Natural killer cell (primary cell): ENCODE data around the gene RHOT2. TPM values are rescaled to one million over a fixed set of nuclear protein-coding genes. Genes with fewer than 3 reads are reported as not detected.
A peak's percentile ranks its signal among the peaks of the same experiment; 100 is the strongest.

ENCODE experiments used
- ATAC-seq, 3 donors: fragments of 150-1000 bp in 2 of 3; fragments of 200-7000 bp in 1 of 3; cut with Tn5 transposase; 1 replicate in 1 of 3; 2 replicates in 2 of 3; pipeline ENCODE4 v1.10.0; 2021; ENCODE audit warnings: mild to moderate bottlenecking in 2 of 3, moderate library complexity in 2 of 3
- DNase-seq, 2 donors: peaks; one replicate each; pipeline versions ENCODE4 v3.0.0 to v3.0.0-alpha.2; 2013 to 2021; ENCODE audit warnings: mixed read lengths in 1 of 2
- H3K27ac ChIP-seq: one replicate; pipeline ENCODE4 v1.5.1; 2013; ENCODE audit warnings: mild to moderate bottlenecking, low read length
- H3K27me3 ChIP-seq: one replicate; pipeline ENCODE4 v1.6.1; 2013; ENCODE audit warnings: low read length; ENCODE audit not compliant: control insufficient read depth, insufficient read depth
- H3K36me3 ChIP-seq: one replicate; pipeline ENCODE4 v1.6.1; 2013; ENCODE audit warnings: low read length; ENCODE audit not compliant: control insufficient read depth, insufficient read depth
- H3K4me1 ChIP-seq: one replicate; pipeline ENCODE4 v1.6.1; 2013; ENCODE audit warnings: low read length; ENCODE audit not compliant: control insufficient read depth, insufficient read depth
- H3K4me3 ChIP-seq: one replicate; pipeline ENCODE4 v1.5.1; 2013; ENCODE audit warnings: low read length
- H3K9me3 ChIP-seq: one replicate; pipeline ENCODE4 v1.6.1; 2013; ENCODE audit warnings: low read length; ENCODE audit not compliant: control insufficient read depth, insufficient read depth
- H3K27ac Mint-ChIP-seq, 2 donors: one replicate each; pipeline ENCODE4 v1.8.0; 2022; ENCODE audit warnings: mild to moderate bottlenecking in 2 of 2, mixed read lengths in 2 of 2, moderate library complexity in 1 of 2
- H3K27me3 Mint-ChIP-seq, 2 donors: one replicate each; pipeline ENCODE4 v1.8.0; 2022; ENCODE audit warnings: low read depth in 2 of 2, mixed read lengths in 2 of 2
- H3K36me3 Mint-ChIP-seq: one replicate; pipeline ENCODE4 v1.8.0; 2022; ENCODE audit warnings: mixed read lengths
- H3K4me1 Mint-ChIP-seq, 2 donors: one replicate each; pipeline ENCODE4 v1.8.0; 2022; ENCODE audit warnings: mixed read lengths in 2 of 2
- H3K4me3 Mint-ChIP-seq: one replicate; pipeline ENCODE4 v1.8.0; 2022; ENCODE audit warnings: mild to moderate bottlenecking, moderate library complexity, mixed read lengths
- H3K9me3 Mint-ChIP-seq, 2 donors: one replicate each; pipeline ENCODE4 v1.8.0; 2022; ENCODE audit warnings: mixed read lengths in 2 of 2
- CTCF ChIP-seq: fragments of 200-600 bp; IDR thresholded peaks from one replicate; pipeline ENCODE4 v1.8.0; 2022; ENCODE audit warnings: antibody characterized with exemption
- WGBS: methylation state at CpG from one replicate; pipeline ENCODE4 v1.1.7; 2013; ENCODE audit warnings: missing lambda C conversion rate; ENCODE audit not compliant: insufficient coverage; 5-methylcytosine and 5-hydroxymethylcytosine counted together
- intact Hi-C: fragments of 100-400 bp; cut with micrococcal nuclease; formaldehyde crosslinking; loops from one replicate; pipeline ENCODE4 v1.14.2; 2022
- total RNA-seq, 4 donors: library from RNA; stranded (reverse); fragments of 120-200 nt in 1 of 4; gene quantifications; one replicate each; pipeline versions ENCODE4 v1.2.3 to v1.2.4, GENCODE V29; 2013 to 2022

RHOT2 gene
- total RNA-seq, 3 donors from 2014 or later (not counting 1 experiment from before 2014, with no cell fraction given): 205 to 216 (median 211) TPM

- H3K4me3 ChIP-seq: no peak overlapping the region
- WGBS: 78% methylated on average over 57 of the region's 57 CpGs
- no peaks in the 10 kb centered on the region for H3K9me3 Mint-ChIP-seq
- no peaks in the 10 kb centered on the region for H3K9me3 ChIP-seq
- intact Hi-C loops: no loop called here
- H3K27me3 Mint-ChIP-seq: no peaks in the 10 kb centered on the region
- ATAC-seq (no peak), DNase-seq (no peak)
- no peak overlapping the region for H3K4me3 Mint-ChIP-seq
- H3K27me3 ChIP-seq: peaks cover 3% of the 10 kb centered on the region
- H3K4me1 Mint-ChIP-seq: peaks cover 0 to 26% of the 10 kb centered on the region in 2 donors
- no peaks in the 10 kb centered on the region for H3K36me3 Mint-ChIP-seq
- H3K27ac Mint-ChIP-seq: no peak overlapping the region
- H3K36me3 ChIP-seq: peaks cover 25% of the 10 kb centered on the region
- peaks cover 44% of the 10 kb centered on the region for H3K4me1 ChIP-seq
- no peak for TF ChIP-seq CTCF
- H3K27ac ChIP-seq: no peak overlapping the region
These were observed 9.6 kb downstream of the RHOT2 start for GRCh38 chr16:677316-678190.

DNA sequence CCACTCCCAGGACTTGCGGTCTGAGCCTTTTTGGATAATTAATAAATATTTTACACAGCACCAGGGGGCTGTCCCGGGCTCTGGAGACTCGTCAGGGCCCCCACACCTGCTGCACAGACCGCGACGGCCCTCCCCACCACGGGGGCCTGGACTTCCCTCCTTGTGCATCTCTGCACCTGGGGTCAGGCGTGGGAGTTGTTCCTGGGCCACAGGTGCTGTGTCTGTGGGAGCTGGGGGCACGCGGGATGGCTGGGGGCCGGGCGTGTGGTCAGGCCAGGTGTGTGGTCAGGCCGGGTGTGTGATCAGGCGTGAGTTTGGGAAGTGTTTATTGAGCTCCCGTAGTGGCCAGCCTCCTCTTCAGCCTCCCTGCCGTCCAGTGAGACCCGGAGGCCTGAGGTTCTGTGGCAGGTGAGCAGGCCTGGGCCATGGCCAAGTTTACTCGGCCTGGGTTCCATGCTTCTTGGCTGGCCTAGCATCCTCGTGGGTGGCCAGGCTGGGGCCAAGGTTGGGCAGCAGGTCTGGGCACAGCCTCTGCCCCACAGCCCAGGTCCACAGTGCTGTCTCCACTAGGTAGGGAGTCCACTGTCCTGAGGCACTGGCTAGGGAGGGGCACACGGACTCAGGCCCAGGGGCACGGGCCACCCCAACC is 10.4 kb downstream of the RHOT2 start:
- ATAC-seq (no peak), DNase-seq (no peak)
- H3K27me3 Mint-ChIP-seq: no peaks in the 10 kb centered on the region
- peak overlapping the region; percentile 74 for H3K4me3 Mint-ChIP-seq
- H3K27ac Mint-ChIP-seq: no peak overlapping the region
- H3K27me3 ChIP-seq: peaks cover 3% of the 10 kb centered on the region
- intact Hi-C loops: no loop called here
- H3K9me3 ChIP-seq: no peaks in the 10 kb centered on the region
- H3K36me3 Mint-ChIP-seq: no peaks in the 10 kb centered on the region
- H3K4me1 Mint-ChIP-seq: peaks cover 0 to 29% of the 10 kb centered on the region in 2 donors
- no peak overlapping the region for H3K4me3 ChIP-seq
- 74% methylated on average over 20 of the region's 21 CpGs for WGBS
- H3K36me3 ChIP-seq: peaks cover 20% of the 10 kb centered on the region
- no peak overlapping the region for H3K27ac ChIP-seq
- peaks cover 52% of the 10 kb centered on the region for H3K4me1 ChIP-seq
- no peak for TF ChIP-seq CTCF
- H3K9me3 Mint-ChIP-seq: no peaks in the 10 kb centered on the region

- H3K27ac ChIP-seq: peak overlapping the region; percentile 31
- H3K4me3 ChIP-seq: peak overlapping the region; percentile 42
- Mint-ChIP-seq H3K27ac (peak overlapping the region; percentile 61 to 75), H3K9me3 (no peaks in the 10 kb centered on the region), H3K36me3 (no peaks in the 10 kb centered on the region), H3K4me3 (peak overlapping the region; percentile 85), H3K4me1 (peaks cover 0 to 31% of the 10 kb centered on the region in 2 donors), H3K27me3 (no peaks in the 10 kb centered on the region)
- peaks cover 58% of the 10 kb centered on the region for H3K4me1 ChIP-seq
- intact Hi-C loops: no loop called here
- ATAC-seq: peak in 2 of 3 donors; percentile 6 to 9
- H3K27me3 ChIP-seq: peaks cover 3% of the 10 kb centered on the region
- TF ChIP-seq CTCF: no peak
- WGBS: 24% methylated on average over 52 of the region's 52 CpGs
- DNase-seq: peak in 1 of 2 donors; percentile 65
- H3K36me3 ChIP-seq: peaks cover 17% of the 10 kb centered on the region
- H3K9me3 ChIP-seq: no peaks in the 10 kb centered on the region
These were observed 11.2 kb downstream of the RHOT2 start for GRCh38 chr16:678858-679813.
